HG02623 (cell line): Measurements from ENCODE around the gene DEFB113.

ENCODE experiments used
- ATAC-seq: cut with Tn5 transposase; IDR thresholded peaks from one replicate; pipeline ENCODE4 v1.9.1; 2021; ENCODE audit warnings: moderate library complexity; ENCODE audit not compliant: unreplicated experiment

The DEFB113 gene

GRCh38 chr6:49937811-49938210, 31.6 kb downstream of the DEFB113 start:
- ATAC-seq, result no peak

DNA sequence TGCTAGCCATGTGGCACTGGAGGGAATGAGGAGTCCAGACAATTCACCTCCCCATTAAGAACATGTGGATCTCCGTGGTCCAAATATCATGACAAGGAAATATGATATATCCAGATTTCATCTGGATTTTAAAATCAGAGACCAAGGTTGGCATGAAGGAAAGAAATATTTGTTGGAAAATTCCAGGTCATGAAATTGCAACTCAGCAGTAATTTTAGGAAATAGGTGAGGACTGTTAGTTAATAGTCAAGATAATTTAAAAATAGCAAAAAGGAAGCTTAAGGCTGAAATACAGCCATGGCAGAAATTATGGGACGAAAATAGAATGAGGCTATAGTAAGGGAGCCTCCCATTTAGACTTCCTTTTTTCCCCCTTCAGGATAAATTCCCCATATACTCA, 32.4 kb downstream of the DEFB113 start:
- no peak for ATAC-seq

DNA sequence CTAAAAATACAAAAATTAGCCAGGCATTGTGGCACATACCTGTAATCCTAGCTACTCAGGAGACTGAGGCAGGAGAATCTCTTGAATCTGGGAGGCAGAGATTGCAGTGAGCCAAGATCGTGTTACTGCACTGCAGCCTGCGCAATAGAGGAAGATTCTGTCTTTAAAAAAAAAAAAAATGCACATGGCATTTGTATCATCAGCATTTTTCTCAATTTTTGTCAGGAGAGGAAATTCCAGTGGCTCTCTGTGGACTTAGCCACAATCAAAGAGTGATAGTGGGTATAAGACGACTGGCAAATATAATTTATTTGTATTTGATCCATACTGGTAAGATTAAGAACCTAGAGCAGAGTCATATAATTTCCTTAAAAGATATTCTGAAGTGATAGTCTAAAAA, 34.0 kb downstream of the DEFB113 start:
- no peak for ATAC-seq

DNA sequence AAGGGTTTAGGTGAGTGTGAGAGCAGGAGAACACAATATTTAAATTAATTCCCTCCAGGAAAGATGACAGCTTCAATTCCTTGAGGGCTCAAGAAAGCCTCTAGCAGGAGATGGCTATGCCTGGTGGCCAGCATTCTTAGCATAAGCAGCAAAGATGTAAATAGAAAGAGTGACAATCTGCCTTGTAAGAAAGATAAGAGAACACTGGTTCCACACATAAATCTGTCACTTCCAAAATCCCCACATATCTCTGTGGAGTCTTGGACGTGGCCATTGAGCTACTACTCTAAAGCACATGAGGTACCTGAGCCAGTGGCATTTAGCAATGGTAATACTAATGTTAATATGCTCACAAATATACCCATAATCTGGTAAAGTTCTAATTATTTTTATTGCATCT, 34.7 kb downstream of the DEFB113 start:
- no peak for ATAC-seq

DNA sequence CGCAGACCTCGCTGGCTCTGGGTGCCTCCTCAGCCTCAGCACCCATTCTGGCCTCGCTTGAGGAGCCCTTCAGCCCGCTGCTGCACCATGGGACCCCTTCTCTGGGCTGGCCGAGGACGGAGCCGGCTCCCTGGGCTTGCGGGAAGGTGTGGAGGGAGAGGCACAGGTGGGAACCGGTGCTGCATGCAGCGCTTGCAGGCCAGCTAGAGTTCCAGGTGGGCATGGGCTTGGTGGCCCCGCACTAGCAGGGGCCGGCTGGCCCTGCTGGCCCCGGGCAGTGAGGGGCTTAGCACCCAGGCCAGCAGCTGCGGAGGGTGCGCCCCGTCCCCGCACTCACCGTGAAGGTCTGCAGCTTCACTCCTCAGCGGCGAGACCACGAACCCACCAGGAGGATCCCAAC, 35.9 kb downstream of the DEFB113 start:
- no peak for ATAC-seq

DNA sequence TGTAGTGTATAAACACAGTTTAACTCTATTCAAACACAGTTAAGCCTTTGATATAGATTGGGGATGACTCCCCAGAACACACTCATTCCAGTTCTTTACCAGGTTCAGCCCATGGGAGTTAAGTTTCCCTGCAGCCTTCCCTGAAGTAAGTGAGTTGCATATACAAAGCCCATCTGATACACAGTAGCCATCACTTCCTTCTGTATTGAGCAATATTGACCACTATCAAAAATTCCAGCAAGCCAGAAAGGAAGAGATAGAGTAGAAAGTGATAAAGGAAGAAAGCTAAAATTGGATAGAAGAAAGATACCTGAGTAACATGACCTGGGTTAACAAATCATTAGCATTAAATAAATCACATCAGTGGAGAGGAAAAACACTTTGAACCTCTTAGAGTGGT, 40.1 kb downstream of the DEFB113 start:
- no peak for ATAC-seq

GRCh38 chr6:49923826-49924225, 45.6 kb downstream of the DEFB113 start:
- no peak for ATAC-seq

DNA sequence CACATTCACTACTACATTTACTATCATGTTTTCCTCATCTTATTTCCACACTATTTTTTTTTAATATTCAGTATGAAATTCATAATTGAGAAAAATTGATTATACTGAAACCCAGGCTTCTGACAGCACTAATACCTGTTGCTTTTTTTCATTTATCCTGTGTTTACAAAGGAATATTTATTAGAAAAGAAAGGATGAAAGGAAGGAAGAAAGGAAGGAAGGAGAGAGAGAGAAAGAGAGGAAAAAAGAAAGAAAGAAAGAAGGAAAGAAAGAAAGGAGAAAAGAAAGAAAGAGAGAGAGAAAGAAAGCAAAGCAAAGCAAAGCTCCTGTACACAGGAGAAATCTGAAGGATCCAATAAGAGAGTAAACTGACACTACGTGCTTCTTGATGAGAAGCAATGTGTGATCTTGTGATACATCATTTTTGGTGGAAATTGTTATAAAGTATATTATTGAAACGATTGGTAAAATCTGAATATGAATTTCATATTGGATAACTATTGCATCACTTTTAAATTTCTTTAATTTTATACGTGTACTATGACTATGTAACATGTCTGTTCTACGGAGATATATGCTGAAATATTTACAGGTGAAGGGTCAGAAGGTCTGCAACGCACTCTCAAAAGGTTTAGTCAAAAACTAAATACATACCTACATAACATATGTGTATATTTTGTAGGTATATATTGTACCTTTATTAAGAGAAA, 49.3 kb downstream of the DEFB113 start:
- no peak for ATAC-seq

- no peak for ATAC-seq
Measured at GRCh38 chr6:49919261-49919660, 50.2 kb downstream of the DEFB113 start.

GRCh38 chr6:49918787-49919186, 50.6 kb downstream of the DEFB113 start:
- no peak for ATAC-seq
